Brain pericyte (primary cell): Measurements from ENCODE around the gene NBEAL2.
"Not testable (repeated sequence)": the region's sequence is repeated elsewhere in the genome, so short reads cannot be mapped to it uniquely, and the experiment has no call there.

Experiments used
- DNase-seq: peaks from one replicate; pipeline ENCODE4 v3.0.0-alpha.2; 2012; ENCODE audit warnings: low read depth, low spot score

Gene NBEAL2

DNA sequence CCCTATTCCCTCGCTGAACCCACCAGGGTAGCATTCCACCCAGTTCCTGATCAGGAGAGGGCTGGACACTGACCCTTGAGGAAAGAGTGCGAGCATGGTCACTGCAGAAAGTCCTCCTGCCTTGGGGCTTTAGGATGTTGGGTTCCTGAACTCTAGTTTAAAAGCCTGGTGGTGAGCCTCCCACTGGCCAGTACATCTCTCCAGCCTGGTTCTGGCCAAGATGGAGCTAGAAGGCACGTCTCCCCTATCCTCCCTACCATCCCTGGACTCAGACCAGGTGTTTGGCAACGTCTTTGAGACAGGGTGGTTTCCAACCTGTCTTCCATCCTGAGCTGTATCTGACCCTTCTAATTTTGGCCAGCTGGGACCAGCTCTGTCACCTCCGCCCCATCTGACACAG, 31.4 kb downstream of the NBEAL2 start:
- DNase-seq, result no peak

DNA sequence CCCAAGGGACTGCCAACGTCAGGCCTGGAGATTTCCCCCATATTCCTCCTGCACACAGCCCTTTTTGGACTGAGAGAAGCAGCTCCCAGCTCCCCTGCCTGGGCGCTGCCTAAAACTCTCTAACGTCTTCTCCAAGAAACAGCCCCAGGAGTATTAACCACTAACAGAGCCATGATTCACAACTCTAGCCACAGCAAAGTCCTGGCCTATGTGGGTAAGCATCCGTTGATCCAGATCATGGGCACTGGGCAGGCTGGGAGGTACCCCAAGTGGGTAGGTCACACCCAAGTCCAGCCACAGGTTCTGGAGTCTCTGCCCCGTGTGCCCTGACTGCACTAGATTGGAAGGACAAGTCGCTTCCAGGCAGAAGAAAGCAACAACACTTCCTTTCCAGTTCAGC, 31.9 kb downstream of the NBEAL2 start:
- DNase-seq, result no peak

DNA sequence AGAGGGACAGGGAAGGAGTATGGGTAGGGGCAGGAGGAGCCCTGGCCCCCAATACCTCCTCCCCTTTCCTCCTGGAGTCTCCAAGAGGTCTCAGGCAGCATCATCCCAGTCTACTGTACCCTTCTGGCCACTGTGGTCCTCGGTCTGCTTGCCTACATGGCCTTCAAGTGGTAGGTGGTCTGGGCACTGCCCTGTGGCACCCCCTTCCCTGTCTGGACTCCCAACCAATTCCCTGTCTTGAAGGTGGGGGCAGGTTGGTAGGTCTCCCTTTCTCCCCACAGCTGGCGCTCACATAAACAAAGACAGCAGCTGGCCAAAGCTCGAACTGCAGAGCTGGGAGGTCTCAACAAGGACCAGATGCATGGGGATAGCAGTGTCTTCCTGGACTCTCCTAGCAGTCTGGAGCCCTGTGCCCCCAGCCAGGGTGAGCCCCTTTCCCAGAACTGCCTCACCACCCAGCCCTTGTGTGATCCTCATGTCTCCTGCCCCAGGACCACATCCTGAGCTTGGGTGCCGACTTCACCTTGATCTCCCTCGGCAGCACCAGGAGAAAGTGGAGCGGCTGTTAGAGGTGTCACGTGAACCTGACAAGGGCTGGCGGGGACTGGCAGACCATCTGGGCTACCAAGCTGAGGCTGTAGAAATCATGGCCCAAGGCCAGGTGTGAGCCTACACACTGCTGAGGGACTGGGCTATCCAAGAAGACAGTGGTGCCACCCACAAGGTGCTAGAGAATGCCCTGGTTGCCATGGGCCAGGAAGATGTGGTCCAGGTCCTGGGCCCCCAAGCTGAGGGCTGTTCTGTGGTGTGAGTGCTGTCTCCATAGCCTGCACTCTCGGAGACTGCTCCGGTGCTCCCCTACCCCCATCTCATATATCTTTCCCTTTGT, 33.1 kb downstream of the NBEAL2 start:
- no peak for DNase-seq

DNA sequence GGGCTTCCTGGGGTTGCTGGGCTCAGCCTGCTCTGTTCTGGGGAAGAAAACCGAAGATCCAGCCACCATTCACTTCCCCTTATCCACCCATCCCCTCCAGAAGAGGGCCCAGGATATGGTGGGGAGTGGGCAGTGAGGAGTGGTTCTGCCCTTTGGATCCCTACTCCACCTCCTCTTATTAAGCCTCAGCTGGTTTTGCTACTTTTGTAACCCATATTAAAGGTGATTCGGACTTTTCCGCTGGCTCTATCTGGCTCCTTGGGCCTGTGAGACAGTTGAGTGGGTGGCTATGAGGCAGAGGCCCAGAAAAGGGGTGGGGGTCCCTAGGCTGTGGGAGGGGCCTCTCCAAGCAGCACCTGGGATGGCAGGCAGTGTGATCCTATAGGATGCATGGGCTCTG, 33.8 kb downstream of the NBEAL2 start:
- DNase-seq, result no peak

DNA sequence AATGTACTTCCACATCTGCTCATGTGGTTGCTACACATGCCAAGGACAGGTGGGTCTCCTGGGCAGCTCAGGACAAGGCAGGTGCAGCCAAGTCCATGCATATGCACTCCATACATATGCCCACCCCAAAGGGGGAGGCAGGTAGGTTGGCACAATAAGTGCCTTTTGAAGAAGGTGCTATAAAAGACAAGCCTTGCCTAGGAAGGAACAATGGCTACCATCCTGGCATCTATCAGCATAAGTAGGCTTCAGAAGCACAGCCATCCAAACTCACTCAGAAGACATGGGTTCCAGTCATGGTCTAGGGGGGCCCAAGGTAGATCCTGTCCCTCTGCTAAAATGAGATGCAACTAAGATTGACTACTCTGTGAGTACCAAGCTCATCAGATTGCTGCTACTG, 34.6 kb downstream of the NBEAL2 start:
- no peak for DNase-seq

DNA sequence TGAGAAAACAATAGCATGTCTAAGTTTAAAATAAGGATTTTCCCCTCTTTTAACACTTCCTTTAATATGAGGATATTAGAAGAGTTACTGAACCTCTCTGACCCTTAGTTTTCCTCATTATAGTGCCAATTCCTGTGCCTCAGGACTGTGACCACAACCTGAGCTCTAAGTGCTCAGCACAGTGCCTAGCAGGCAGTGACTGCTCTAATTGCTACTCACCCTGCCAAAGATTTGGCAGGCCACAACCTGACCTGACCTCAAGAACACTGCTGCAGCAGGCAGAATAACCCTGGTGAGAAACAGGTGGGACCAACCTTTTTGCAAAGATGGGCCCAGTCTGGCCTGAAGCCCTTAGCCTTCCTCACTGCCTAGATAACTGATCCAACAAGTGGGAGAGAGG, 35.7 kb downstream of the NBEAL2 start:
- no peak for DNase-seq

DNA sequence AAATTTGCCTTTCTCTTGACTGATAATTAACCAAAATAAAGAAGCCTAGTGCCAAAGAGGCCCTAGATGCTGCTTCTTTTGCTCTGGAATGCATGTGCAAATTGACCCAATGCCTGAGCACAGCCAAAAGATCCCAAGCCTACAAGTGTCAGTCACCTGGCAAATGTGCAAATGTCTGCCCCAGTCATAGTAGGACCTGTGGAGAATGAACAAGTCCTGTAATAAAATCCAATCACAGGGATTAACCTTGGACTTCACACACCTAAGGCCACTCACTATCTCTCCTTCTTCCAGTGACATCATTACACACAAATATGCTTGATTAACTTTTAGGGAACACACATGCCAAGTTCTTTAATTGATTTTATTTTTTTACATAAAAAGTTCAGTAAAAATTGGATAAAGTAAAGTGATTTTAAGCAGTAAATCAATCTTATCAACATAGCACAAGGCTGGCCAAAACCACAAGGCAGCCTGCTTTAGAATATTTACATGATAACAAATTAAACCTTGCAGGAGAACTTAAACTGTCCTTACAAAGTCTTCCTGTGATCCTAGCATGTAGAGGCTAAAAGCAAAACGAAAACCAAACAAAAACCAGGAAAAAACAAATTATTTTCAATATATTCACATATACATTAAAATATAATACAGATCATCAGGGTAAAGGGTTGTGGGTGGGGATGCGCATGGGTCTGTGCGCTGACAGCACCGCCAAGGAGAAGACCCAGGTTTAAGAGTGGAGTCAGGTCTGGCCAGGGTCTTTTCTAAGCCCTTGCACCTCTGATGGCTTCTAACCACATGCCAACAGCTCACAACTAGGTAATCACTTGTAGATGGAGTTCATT, 36.8 kb downstream of the NBEAL2 start:
- no peak for DNase-seq

DNA sequence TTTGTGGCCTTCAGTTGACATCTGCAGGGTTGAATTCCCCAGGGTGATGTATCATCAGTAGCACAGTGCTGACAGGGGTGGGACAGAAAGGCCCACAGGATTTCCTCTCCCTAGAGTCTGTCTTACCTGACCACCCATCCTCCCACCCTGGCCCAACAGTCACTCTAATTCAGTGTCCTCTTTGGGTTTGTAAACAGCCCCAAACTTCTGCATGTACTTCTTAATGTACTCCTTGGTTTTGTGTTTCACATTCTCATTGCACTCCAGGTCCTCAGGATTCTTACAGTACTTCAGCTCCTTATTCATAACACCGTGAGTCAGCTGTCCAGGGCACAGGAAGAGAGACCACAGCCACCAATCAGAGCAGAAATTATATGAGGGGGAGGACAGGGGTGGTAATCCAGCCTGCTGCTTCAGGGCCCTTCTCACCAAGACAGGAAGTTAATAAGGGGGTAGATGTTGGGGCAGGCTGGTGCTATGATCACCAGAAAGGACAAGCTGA, 37.5 kb downstream of the NBEAL2 start:
- no peak for DNase-seq

DNA sequence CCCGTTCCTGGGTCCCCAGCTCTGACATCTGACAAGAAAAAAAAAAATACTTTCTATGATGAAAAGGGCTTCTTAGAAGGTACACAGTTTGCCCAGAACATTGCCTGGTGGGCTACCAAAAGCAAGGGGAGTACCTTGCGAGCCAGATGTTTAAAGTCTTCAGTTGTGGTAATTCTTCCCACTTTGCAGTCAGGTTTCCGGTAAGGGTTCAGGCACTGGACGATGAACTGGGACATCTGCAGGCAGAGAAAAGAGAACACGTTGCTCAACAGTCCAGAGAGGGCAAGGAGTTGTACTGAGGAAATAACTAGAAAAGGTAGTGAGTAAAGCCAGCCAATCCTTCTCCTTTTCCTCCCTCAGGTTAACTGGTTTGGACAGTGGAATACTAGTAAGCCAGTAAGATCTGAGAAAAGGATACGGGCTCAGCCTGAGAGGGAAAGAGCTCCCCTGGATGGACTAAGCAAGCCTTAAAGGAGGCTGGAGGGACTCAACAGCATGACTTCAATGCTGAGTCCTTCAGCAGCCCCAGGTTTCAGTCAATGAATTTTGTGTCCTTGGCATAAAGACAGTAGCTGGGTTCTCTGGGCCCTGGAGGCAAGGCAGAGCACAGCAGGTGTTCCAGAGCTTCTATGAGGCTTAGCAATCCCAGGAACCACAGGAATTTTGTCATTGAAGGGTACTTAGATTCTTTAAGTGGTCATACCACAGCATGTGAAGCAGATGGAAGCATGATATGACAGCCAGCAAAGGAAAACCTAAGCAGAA, 38.2 kb downstream of the NBEAL2 start:
- no peak for DNase-seq

DNA sequence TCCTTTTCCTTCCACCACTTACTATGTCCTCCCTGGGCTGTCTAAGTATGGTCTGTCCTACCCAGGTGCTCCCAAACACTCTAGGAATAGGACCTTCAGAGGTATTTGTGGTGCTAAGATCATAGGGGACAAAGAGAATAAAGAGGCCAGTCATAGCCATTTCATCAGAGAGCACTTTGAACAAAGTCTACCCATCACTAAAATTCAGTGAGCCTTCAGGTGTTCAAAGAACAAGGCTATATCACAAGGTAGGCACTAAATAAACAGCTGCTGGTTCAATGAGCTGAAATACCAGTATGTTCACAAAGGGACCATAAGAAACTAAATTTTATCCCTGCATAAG, 38.8 kb downstream of the NBEAL2 start:
- DNase-seq, result no peak

DNA sequence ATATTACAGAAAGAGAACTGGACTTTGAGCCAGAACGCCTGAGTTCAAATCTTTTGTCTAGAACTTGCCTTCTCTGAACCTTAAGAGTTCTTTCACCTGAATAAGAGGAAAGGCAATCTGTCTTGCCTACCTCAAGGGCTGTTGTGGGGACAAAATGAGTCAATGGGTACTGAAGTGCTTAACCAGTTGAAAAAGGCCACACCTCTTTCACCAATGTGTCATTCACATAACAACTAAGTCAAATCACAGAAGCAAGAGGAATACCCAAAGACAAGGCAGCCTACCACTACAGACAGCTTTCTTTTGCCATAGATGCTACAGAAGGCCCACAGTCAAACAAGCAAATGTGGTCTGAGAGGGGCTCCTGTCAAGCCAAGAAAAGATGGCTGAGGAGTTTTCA, 39.7 kb downstream of the NBEAL2 start:
- DNase-seq, result no peak

DNA sequence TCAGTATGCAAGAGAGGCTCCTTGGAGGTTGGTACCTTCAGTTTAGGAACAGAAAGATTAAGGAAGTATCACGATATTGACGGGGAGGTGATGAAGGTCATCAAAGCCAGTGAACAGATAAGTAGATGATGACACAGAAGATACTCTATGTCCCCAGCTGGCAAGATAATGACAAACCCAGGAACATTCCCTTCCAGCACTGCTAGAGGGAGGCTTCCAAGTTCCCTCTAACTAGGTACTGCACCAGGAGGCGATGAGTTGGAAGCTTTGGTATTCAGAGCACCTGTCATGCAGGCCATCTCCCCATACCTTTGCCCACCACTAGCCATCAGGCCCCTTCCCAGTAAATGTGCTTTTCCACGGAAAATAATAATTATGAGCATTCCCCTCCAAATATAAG, 40.8 kb downstream of the NBEAL2 start:
- DNase-seq, result no peak

DNA sequence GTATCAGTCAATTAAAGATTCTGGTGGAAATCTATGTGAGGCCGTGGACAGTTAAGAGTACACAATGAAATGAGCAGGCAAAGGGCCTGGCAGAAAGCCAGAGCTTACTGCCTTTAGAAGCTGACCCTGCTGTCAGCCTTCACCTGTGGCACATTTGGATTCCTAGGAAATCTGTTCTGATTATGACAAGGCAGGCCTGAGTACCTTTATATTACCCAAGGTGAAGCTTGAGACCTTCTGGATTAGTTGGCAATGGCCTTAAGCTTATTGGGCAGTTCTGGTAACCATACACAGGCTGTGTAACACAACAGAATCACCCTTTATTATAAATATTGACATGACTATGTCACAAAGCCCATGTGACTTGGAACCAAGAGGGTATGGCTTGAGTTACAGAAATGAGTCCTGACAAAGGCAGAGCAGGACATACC, 43.2 kb downstream of the NBEAL2 start:
- no peak for DNase-seq

DNA sequence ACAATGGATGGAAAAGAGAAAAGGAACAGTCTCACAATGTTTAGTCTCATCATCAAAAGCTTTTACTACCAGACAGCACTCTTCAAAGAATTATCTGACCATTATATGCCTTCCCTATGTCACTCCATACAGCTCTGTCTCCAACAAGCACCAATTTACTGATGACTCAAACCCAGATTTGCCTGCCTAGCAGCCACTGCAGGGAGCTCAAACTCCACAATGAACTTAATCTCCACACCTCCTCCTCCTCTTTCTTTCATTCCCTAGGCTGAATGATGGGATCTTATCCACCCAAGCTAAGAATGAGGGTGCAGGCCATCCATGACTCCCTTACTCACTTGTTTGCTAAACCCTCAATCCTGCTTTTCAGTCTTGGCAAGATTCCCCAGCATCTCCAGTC, 45.5 kb downstream of the NBEAL2 start:
- no peak for DNase-seq

DNA sequence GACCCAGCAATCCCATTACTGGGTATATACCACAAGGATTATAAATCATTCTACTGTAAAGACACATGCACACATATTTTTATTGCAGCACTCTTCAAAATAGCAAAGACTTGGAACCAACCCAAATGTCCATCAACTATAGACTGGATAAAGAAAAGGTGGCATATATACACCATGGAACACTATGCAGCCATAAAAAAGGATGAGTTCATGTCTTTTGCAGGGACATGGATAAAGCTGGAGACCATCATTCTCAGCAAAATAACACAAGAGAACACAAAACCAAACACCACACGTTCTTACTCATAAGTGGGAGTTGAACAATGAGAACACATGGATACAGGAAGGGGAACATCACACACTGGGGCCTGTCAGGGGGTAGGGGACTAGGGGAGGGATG, 47.0 kb downstream of the NBEAL2 start:
- not testable (repeated sequence) for DNase-seq

DNA sequence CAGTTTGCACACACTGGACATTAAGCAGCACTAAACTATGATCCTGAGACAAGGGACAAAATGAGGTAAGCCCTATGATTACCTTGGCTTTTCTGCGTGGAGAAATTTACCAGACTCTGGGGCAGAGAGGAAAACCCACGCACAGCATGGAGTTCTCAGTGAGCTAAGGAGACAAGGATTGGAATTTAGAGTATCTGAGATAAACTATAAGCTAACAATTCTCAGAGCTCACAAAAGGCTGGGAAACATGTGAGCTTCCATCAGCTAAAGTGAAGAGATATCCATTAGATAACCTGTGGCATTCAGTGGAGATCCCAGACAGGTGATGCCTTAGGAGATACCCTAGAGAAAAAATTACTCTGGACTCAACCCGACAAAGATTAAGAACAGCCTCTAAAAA, 48.7 kb downstream of the NBEAL2 start:
- DNase-seq, result no peak

DNA sequence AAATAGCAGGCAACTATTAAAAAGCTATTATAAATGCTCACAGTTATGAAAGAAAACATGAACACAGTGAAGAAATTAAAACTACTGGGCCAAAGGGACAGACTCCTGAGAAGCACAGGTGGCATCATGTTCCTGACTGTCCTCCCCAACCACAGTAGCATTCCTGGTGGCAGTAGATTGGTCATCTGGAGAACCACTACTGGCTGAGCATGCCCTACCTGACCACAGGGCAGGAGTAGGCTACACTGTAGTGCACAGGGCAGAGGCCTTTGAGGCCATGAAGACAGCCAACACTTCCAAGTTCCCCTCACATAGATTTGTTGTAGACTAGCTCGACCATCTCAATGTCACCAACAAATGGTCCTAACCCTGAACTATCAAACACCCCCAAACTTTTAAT, 49.2 kb downstream of the NBEAL2 start:
- no peak for DNase-seq

DNA sequence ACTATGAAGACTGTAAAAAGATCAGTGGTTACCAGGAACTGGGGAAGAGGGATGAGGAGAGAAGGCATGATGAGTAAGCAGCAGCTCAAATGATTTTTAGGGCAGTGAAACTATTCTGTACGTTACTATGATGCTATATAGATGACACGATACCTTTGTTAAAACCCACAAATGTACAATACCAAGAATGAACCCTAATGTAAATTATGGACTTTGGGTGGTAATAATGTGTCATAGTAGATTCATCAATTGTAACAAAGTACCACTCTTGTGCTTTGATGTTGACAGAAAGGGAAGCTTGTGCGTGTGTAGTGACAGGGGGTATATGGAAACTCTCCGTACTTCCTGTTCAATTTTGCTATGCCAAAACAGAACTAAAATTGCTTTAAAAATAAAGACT, 51.6 kb downstream of the NBEAL2 start:
- not testable (repeated sequence) for DNase-seq

DNA sequence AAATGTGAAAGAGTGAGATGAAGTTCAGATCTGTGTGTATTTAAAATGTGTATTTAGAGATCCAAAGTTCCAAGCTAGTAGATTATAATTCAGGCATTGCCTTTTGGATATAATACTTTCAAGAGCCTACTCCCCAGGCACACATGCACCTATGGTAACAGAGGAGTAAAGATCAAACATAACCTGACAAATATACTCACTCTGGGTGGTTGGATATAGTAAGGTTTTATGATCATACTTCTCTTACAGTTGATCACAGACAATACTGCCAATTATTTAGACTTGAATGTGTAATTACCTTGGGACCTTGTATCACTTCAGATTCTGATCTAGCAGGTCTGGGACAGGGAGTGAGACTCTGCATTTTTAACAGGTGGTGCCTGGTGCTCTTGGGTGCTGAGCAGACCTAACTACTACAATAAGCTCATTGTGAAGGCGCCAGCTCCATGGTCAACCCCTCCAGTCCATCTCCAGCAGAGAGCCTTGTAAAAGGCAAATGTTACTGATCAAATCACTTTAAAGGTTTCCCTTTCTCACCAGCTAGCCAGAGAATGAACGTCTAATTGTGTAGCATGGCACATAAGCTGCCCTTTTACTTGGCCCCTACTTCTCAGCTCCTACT, 55.5 kb downstream of the NBEAL2 start:
- no peak for DNase-seq

DNA sequence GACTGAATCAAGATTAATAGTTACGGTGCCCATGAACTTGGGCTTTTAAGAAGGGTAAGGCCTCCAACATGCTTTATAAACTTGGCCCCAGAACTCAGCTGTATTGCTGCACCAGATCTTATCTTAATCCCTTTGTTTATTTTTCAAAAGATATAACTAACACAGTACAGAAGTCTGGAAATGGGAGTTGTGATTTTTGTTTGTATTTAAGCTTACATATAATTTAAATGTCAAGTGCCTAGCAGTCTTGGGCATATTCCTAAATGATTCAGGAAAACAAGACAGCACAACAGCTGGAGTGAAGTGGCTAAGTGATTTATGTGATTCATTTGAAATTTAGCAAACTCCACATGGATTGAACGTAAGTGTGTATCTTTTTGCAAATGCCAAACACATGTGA, 56.2 kb downstream of the NBEAL2 start:
- DNase-seq, result no peak

DNA sequence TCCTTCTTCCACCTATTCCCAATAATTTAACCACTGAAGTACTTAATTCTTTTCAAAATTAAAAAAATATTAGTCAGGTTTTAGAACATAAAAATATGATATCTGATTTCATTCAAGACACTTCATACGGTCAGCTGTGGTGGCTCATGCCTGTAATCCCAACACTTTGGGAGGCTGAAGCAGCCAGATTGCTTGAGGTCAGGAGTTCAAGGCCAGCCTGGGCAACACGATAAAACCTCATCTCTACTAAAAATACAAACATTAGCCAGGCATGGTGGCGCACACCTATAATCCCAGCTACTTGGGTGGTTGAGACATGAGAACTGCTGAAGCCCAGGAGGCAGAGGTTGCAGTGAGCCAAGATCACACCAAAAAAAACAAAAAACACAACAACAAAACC, 56.7 kb downstream of the NBEAL2 start:
- DNase-seq, result no peak

DNA sequence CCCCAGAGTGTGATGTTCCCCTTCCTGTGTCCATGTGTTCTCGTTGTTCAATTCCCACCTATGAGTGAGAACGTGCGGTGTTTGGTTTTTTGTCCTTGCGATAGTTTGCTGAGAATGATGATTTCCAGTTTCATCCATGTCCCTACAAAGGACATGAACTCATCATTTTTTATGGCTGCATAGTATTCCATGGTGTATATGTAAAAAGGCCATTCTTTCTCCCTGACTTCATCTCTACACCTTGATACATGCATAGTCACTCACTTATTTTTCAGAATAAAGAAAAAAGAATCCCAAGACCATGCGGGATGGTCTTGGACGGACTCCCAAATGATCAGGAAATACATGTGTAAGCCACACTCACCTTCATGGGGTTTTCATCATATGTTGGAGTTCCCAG, 57.8 kb downstream of the NBEAL2 start:
- DNase-seq, result not testable (repeated sequence)
